Neural progenitor cell (in vitro differentiated cells): ENCODE measurements around the gene CFAP74. TPM values are rescaled to one million over a fixed set of nuclear protein-coding genes. Genes with fewer than 3 reads are reported as not detected.
A peak's percentile ranks its signal among the peaks of the same experiment; 100 is the strongest.

Source experiments
- DNase-seq: peaks from one replicate; pipeline ENCODE4 v3.0.0-alpha.2; 2016; ENCODE audit warnings: low spot score
- H2AFZ ChIP-seq: fragments of 200-600 bp; sonication (generic); replicated peaks from 2 replicates; pipeline ENCODE4 v1.6.1; 2016; ENCODE audit warnings: antibody characterized with exemption
- H3F3A ChIP-seq: fragments of 200-600 bp; sonication (generic); 2 replicates; pipeline ENCODE4 v1.6.1; 2016; ENCODE audit warnings: antibody characterized with exemption, low read depth
- H3K27ac ChIP-seq: fragments of 200-600 bp; sonication (generic); 2 replicates; pipeline ENCODE4 v1.5.1; 2016; ENCODE audit warnings: mild to moderate bottlenecking
- H3K27me3 ChIP-seq: fragments of 200-600 bp; sonication (generic); 2 replicates; pipeline ENCODE4 v1.6.1; 2016; ENCODE audit warnings: mild to moderate bottlenecking, moderate library complexity
- H3K36me3 ChIP-seq: fragments of 200-600 bp; sonication (generic); 2 replicates; pipeline ENCODE4 v1.5.1; 2016
- H3K4me1 ChIP-seq: fragments of 200-600 bp; sonication (generic); 2 replicates; pipeline ENCODE4 v1.6.1; 2016; ENCODE audit warnings: mixed run types
- H3K4me2 ChIP-seq: fragments of 200-600 bp; sonication (generic); 2 replicates; pipeline ENCODE4 v1.6.1; 2016
- H3K4me3 ChIP-seq: fragments of 200-600 bp; sonication (generic); 2 replicates; pipeline ENCODE4 v1.5.1; 2016
- H3K79me2 ChIP-seq: fragments of 200-600 bp; sonication (generic); 2 replicates; pipeline ENCODE4 v1.6.1; 2016; ENCODE audit warnings: low read depth
- H3K9ac ChIP-seq: fragments of 200-600 bp; sonication (generic); 2 replicates; pipeline ENCODE4 v1.6.1; 2016
- H3K9me3 ChIP-seq: fragments of 200-600 bp; sonication (generic); 2 replicates; pipeline ENCODE4 v1.5.1; 2016; ENCODE audit warnings: low read depth
- H4K20me1 ChIP-seq: fragments of 200-600 bp; sonication (generic); 2 replicates; pipeline ENCODE4 v1.6.1; 2016; ENCODE audit warnings: low read depth
- H3K27ac Mint-ChIP-seq: 3 replicates; pipeline ENCODE4 v1.8.0; 2021; ENCODE audit warnings: mixed read lengths
- H3K27me3 Mint-ChIP-seq: 2 replicates; pipeline ENCODE4 v1.8.0; 2022; ENCODE audit warnings: low read depth, mild to moderate bottlenecking, inconsistent platforms, moderate library complexity, mixed read lengths; ENCODE audit not compliant: insufficient read depth
- H3K36me3 Mint-ChIP-seq: 3 replicates; pipeline ENCODE4 v1.8.0; 2021; ENCODE audit warnings: mixed read lengths
- H3K4me1 Mint-ChIP-seq: 3 replicates; pipeline ENCODE4 v1.8.0; 2021; ENCODE audit warnings: mixed read lengths
- H3K4me3 Mint-ChIP-seq: 3 replicates; pipeline ENCODE4 v1.8.0; 2021; ENCODE audit warnings: mild to moderate bottlenecking, moderate library complexity, mixed read lengths
- H3K9me3 Mint-ChIP-seq: 3 replicates; pipeline ENCODE4 v1.8.0; 2020; ENCODE audit warnings: mixed read lengths
- CTCF ChIP-seq: fragments of 200-600 bp; sonication (generic); IDR thresholded peaks from 2 replicates; pipeline ENCODE4 v1.5.1; 2017; ENCODE audit warnings: antibody characterized with exemption, mild to moderate bottlenecking
- EZH2 ChIP-seq: fragments of 200-600 bp; sonication (generic); IDR thresholded peaks from 2 replicates; pipeline ENCODE4 v1.6.1; 2017; ENCODE audit warnings: antibody characterized with exemption, mild to moderate bottlenecking, moderate library complexity
- EZH2phosphoT487 ChIP-seq: fragments of 200-600 bp; sonication (generic); IDR thresholded peaks from 2 replicates; pipeline ENCODE4 v1.6.1; 2017; ENCODE audit warnings: antibody characterized with exemption
- total RNA-seq: library from RNA; depleted of rRNA; stranded (reverse); fragments of >200 nt; gene quantifications from 2 replicates; pipeline ENCODE4 v1.2.3, GENCODE V29; 2015; ENCODE audit warnings: low replicate concordance

Gene CFAP74
- total RNA-seq, 1 donor from 2014 or later: not detected

- Histone ChIP-seq H3K79me2 (no peaks in the 10 kb centered on the region), H3K36me3 (no peaks in the 10 kb centered on the region), H3K4me3 (no peak overlapping the region), H3K4me2 (no peak overlapping the region), H2AFZ (no peak overlapping the region), H3K27ac (no peak overlapping the region), H3K27me3 (no peaks in the 10 kb centered on the region), H4K20me1 (no peaks in the 10 kb centered on the region), H3K9me3 (no peaks in the 10 kb centered on the region), H3F3A (no peaks in the 10 kb centered on the region), H3K4me1 (no peaks in the 10 kb centered on the region), H3K9ac (no peak overlapping the region)
- Mint-ChIP-seq H3K4me3 (no peak overlapping the region), H3K9me3 (no peaks in the 10 kb centered on the region), H3K36me3 (no peaks in the 10 kb centered on the region), H3K4me1 (peaks cover 35% of the 10 kb centered on the region), H3K27ac (peak overlapping the region; percentile 92), H3K27me3 (peaks cover 10% of the 10 kb centered on the region)
- TF ChIP-seq CTCF: no peak
- no peak for TF ChIP-seq EZH2phosphoT487
- TF ChIP-seq EZH2: no peak
- DNase-seq: no peak
These were observed 14.5 kb downstream of the CFAP74 start for GRCh38 chr1:1989102-1989542.

GRCh38 chr1:1988061-1988945 is 15.3 kb downstream of the CFAP74 start:
- no peaks in the 10 kb centered on the region for H3K36me3 ChIP-seq

GRCh38 chr1:1987142-1987510 is 16.5 kb downstream of the CFAP74 start:
- Histone ChIP-seq H3K4me2 (no peak overlapping the region), H3K9me3 (no peaks in the 10 kb centered on the region), H2AFZ (no peak overlapping the region), H3K36me3 (no peaks in the 10 kb centered on the region), H3K4me3 (no peak overlapping the region), H3F3A (no peaks in the 10 kb centered on the region), H3K4me1 (no peaks in the 10 kb centered on the region), H3K27ac (no peak overlapping the region), H3K79me2 (no peaks in the 10 kb centered on the region), H3K27me3 (no peaks in the 10 kb centered on the region), H4K20me1 (no peaks in the 10 kb centered on the region), H3K9ac (no peak overlapping the region)
- TF ChIP-seq EZH2phosphoT487: no peak
- TF ChIP-seq EZH2: no peak
- no peak for TF ChIP-seq CTCF
- DNase-seq: no peak
- no peak overlapping the region for H3K27ac Mint-ChIP-seq
- H3K4me1 Mint-ChIP-seq: peaks cover 38% of the 10 kb centered on the region
- H3K27me3 Mint-ChIP-seq: peaks cover 8% of the 10 kb centered on the region
- peaks cover 2% of the 10 kb centered on the region for H3K9me3 Mint-ChIP-seq
- no peaks in the 10 kb centered on the region for H3K36me3 Mint-ChIP-seq
- no peak overlapping the region for H3K4me3 Mint-ChIP-seq

More at GRCh38 chr1:1988061-1988945, 15.3 kb downstream of the CFAP74 start:
- H3K27me3 Mint-ChIP-seq: peaks cover 9% of the 10 kb centered on the region
- no peak overlapping the region for H2AFZ ChIP-seq
- H3K27ac ChIP-seq: no peak overlapping the region
- no peak overlapping the region for H3K4me2 ChIP-seq
- no peaks in the 10 kb centered on the region for H3K79me2 ChIP-seq
- TF ChIP-seq EZH2phosphoT487 (no peak), CTCF (no peak), EZH2 (no peak)
- peaks cover 33% of the 10 kb centered on the region for H3K4me1 Mint-ChIP-seq
- H3K4me1 ChIP-seq: no peaks in the 10 kb centered on the region
- H3K4me3 Mint-ChIP-seq: no peak overlapping the region
- H3K9me3 ChIP-seq: no peaks in the 10 kb centered on the region
- no peaks in the 10 kb centered on the region for H3F3A ChIP-seq
- H4K20me1 ChIP-seq: no peaks in the 10 kb centered on the region
- no peaks in the 10 kb centered on the region for H3K27me3 ChIP-seq
- H3K9ac ChIP-seq: no peak overlapping the region
- H3K4me3 ChIP-seq: no peak overlapping the region
- no peaks in the 10 kb centered on the region for H3K36me3 Mint-ChIP-seq
- H3K9me3 Mint-ChIP-seq: no peaks in the 10 kb centered on the region
- H3K27ac Mint-ChIP-seq: no peak overlapping the region
- no peak for DNase-seq
